IMR-90 (cell line): Measurements from ENCODE around the gene MZF1. TPM values are rescaled to one million over a fixed set of nuclear protein-coding genes. Genes with fewer than 3 reads are reported as not detected.
A peak's percentile ranks its signal among the peaks of the same experiment; 100 is the strongest.

ENCODE experiments used
- ATAC-seq: fragments of 200-7000 bp; cut with Tn5 transposase; 2 replicates; pipeline ENCODE4 v1.9.1; 2020; ENCODE audit warnings: low read depth, mild to moderate bottlenecking, moderate library complexity
- BruUV-seq: library from RNA; stranded (reverse); fragments of 400-500 nt; replicated peaks from 2 replicates; lab custom pipeline; 2021; lab: Mats Ljungman, UMichigan
- CTCF ChIA-PET: fragments of 300-600 bp; formaldehyde crosslinking; extraction: SDS; loops from one replicate; lab custom pipeline; 2021; ENCODE audit warnings: antibody characterized with exemption; lab: Yijun Ruan, JAX
- POLR2A ChIA-PET: fragments of 300-600 bp; sonication (Branson Sonifier 250); formaldehyde crosslinking; loops from one replicate; lab custom pipeline; 2022; ENCODE audit warnings: antibody characterized with exemption; ENCODE audit not compliant: unreplicated experiment; lab: Charles Lee
- DNase-seq: peaks from one replicate; pipeline ENCODE4 v3.0.0; 2013
- H2AFZ ChIP-seq: replicated peaks from 2 replicates; pipeline ENCODE3; 2013; ENCODE audit warnings: low read length, mild to moderate bottlenecking; ENCODE audit not compliant: poor library complexity
- H2AK5ac ChIP-seq: 2 replicates; pipeline ENCODE4 v1.6.1; 2013; ENCODE audit warnings: low read depth, low read length, inconsistent platforms
- H2AK9ac ChIP-seq: replicated peaks from 2 replicates; pipeline ENCODE3; 2013; ENCODE audit warnings: mild to moderate bottlenecking, low read depth, low read length, moderate library complexity; ENCODE audit not compliant: poor library complexity
- H2BK120ac ChIP-seq: 2 replicates; pipeline ENCODE4 v1.6.1; 2013; ENCODE audit warnings: low read depth, low read length, inconsistent platforms
- H2BK15ac ChIP-seq: 3 replicates; pipeline ENCODE4 v1.6.1; 2013; ENCODE audit warnings: low read depth, low read length, inconsistent platforms
- H2BK20ac ChIP-seq: 2 replicates; pipeline ENCODE4 v1.6.1; 2013; ENCODE audit warnings: low read depth, mild to moderate bottlenecking, inconsistent platforms, low read length, moderate library complexity
- H2BK5ac ChIP-seq: 2 replicates; pipeline ENCODE4 v1.6.1; 2013; ENCODE audit warnings: mild to moderate bottlenecking, low read depth, low read length, inconsistent platforms; ENCODE audit not compliant: poor library complexity, severe bottlenecking
- H3K14ac ChIP-seq: replicated peaks from 2 replicates; pipeline ENCODE4 v1.6.1; 2013; ENCODE audit warnings: low read depth, low read length, inconsistent platforms
- H3K18ac ChIP-seq: 2 replicates; pipeline ENCODE4 v1.6.1; 2013; ENCODE audit warnings: low read depth, low read length, control low read depth
- H3K23ac ChIP-seq: 2 replicates; pipeline ENCODE4 v1.6.1; 2013; ENCODE audit warnings: low read depth, low read length, inconsistent platforms
- H3K27ac ChIP-seq: 2 replicates; pipeline ENCODE4 v1.5.1; 2013; ENCODE audit warnings: mild to moderate bottlenecking, control low read depth, low read length; ENCODE audit not compliant: insufficient read depth
- H3K27me3 ChIP-seq: 2 replicates; pipeline ENCODE4 v1.6.1; 2013; ENCODE audit warnings: low read length; ENCODE audit not compliant: control insufficient read depth, insufficient read depth
- H3K36me3 ChIP-seq: 2 replicates; pipeline ENCODE4 v1.6.1; 2013; ENCODE audit warnings: low read length, mixed read lengths; ENCODE audit not compliant: control insufficient read depth, insufficient read depth
- H3K4ac ChIP-seq: 2 replicates; pipeline ENCODE4 v1.6.1; 2013; ENCODE audit warnings: low read depth, low read length, inconsistent platforms
- H3K4me1 ChIP-seq: 2 replicates; pipeline ENCODE4 v1.6.1; 2013; ENCODE audit warnings: low read length, mixed read lengths; ENCODE audit not compliant: control insufficient read depth, insufficient read depth
- H3K4me2 ChIP-seq: 2 replicates; pipeline ENCODE4 v1.6.1; 2013; ENCODE audit warnings: low read depth, mild to moderate bottlenecking, control low read depth, low read length, moderate library complexity
- H3K4me3 ChIP-seq: 2 replicates; pipeline ENCODE4 v1.5.1; 2013; ENCODE audit warnings: low read depth, mild to moderate bottlenecking, control low read depth, low read length, moderate library complexity; ENCODE audit not compliant: insufficient read depth
- H3K56ac ChIP-seq: 2 replicates; pipeline ENCODE4 v1.6.1; 2013; ENCODE audit warnings: low read length, inconsistent platforms; ENCODE audit not compliant: insufficient read depth; ENCODE audit errors: extremely low read depth
- H3K79me1 ChIP-seq, 2 experiments: 2 replicates each; pipeline ENCODE4 v1.6.1; 2013; ENCODE audit warnings: low read length in 2 of 2, inconsistent platforms in 1 of 2, low read depth in 1 of 2
- H3K9ac ChIP-seq: 2 replicates; pipeline ENCODE4 v1.6.1; 2013; ENCODE audit warnings: low read depth, low read length, control low read depth
- H3K9me1 ChIP-seq: 2 replicates; pipeline ENCODE4 v1.6.1; 2013; ENCODE audit warnings: low read length, inconsistent platforms; ENCODE audit not compliant: insufficient read depth
- H3K9me3 ChIP-seq: 2 replicates; pipeline ENCODE4 v1.6.1; 2013; ENCODE audit warnings: low read length; ENCODE audit not compliant: control insufficient read depth, insufficient read depth
- H4K20me1 ChIP-seq: 2 replicates; pipeline ENCODE4 v1.6.1; 2013; ENCODE audit warnings: low read length, inconsistent platforms; ENCODE audit not compliant: insufficient read depth
- H4K5ac ChIP-seq: 2 replicates; pipeline ENCODE4 v1.6.1; 2013; ENCODE audit warnings: mild to moderate bottlenecking, low read depth, low read length, control low read depth
- H4K8ac ChIP-seq, 2 experiments: 2 replicates each; pipeline ENCODE4 v1.6.1; 2013; ENCODE audit warnings: low read depth in 2 of 2, low read length in 2 of 2, control low read depth in 1 of 2, inconsistent platforms in 1 of 2
- H4K91ac ChIP-seq: 2 replicates; pipeline ENCODE4 v1.6.1; 2013; ENCODE audit warnings: low read depth, low read length, inconsistent platforms; ENCODE audit not compliant: insufficient read depth
- CEBPB ChIP-seq: IDR thresholded peaks from 2 replicates; pipeline ENCODE4 v1.6.1; 2012; ENCODE audit warnings: low read depth, low read length, improper control_type of control experiment
- CHD1 ChIP-seq: IDR thresholded peaks from 2 replicates; pipeline ENCODE4 v1.6.1; 2012; ENCODE audit warnings: low read depth, low read length, improper control_type of control experiment
- CTCF ChIP-seq: conservative IDR thresholded peaks from 2 replicates; pipeline ENCODE4 v1.5.1; 2012; ENCODE audit warnings: mild to moderate bottlenecking, low read depth, low read length, improper control_type of control experiment
- FOS ChIP-seq: fragments of 150-350 bp; IDR thresholded peaks from 2 replicates; pipeline ENCODE4 v1.6.1; 2016; ENCODE audit warnings: low read depth, low read length
- MAZ ChIP-seq: IDR thresholded peaks from 2 replicates; pipeline ENCODE4 v1.6.1; 2012; ENCODE audit warnings: low read depth, mild to moderate bottlenecking, low read length, improper control_type of control experiment, moderate library complexity, borderline replicate concordance
- NFE2L2 ChIP-seq: fragments of 150-350 bp; IDR thresholded peaks from 2 replicates; pipeline ENCODE4 v1.6.1; 2016; ENCODE audit warnings: low read depth, mild to moderate bottlenecking, low read length
- POLR2A ChIP-seq: IDR thresholded peaks from 2 replicates; pipeline ENCODE4 v1.6.1; 2012; ENCODE audit warnings: mild to moderate bottlenecking, low read depth, low read length
- RCOR1 ChIP-seq: IDR thresholded peaks from 2 replicates; pipeline ENCODE4 v1.6.1; 2012; ENCODE audit warnings: mild to moderate bottlenecking, low read length, improper control_type of control experiment; ENCODE audit not compliant: insufficient replicate concordance
- SMC3 ChIP-seq: fragments of 150-350 bp; IDR thresholded peaks from 2 replicates; pipeline ENCODE4 v1.6.1; 2016; ENCODE audit warnings: low read depth, mild to moderate bottlenecking, antibody characterized with exemption, low read length, moderate library complexity
- WGBS, 2 experiments: methylation state at CpG; one replicate each; pipeline versions ENCODE4 v1.1.5 to v1.1.7; 2013; ENCODE audit warnings: missing lambda C conversion rate in 2 of 2; ENCODE audit not compliant: insufficient read length in 1 of 2; ENCODE audit errors: extremely low coverage in 2 of 2; 5-methylcytosine and 5-hydroxymethylcytosine counted together
- dilution Hi-C: fragments of 300-500 bp; cut with HindIII; formaldehyde crosslinking; loops from one replicate; pipeline ENCODE4 v1.14.3; 2018; ENCODE audit warnings: low sequenced_read_pairs; ENCODE audit not compliant: unreplicated experiment
- in situ Hi-C: fragments of 300-500 bp; cut with MboI; formaldehyde crosslinking; loops from 3 replicates; pipeline ENCODE4 v1.14.3; 2019; ENCODE audit warnings: low sequenced_read_pairs, inconsistent platforms, mixed read lengths
- intact Hi-C: fragments of 100-400 bp; cut with micrococcal nuclease; formaldehyde crosslinking; loops from 2 replicates; pipeline ENCODE4 v1.10.0; 2022
- polyA plus RNA-seq, 3 experiments: library from polyadenylated mRNA; depleted of rRNA; stranded (reverse); fragments of >200 nt; gene quantifications; 2 replicates each; pipeline ENCODE4 v1.2.3, GENCODE V29; 2012; ENCODE audit warnings: low replicate concordance in 1 of 3
- total RNA-seq: library from RNA; depleted of rRNA; stranded (reverse); fragments of >200 nt; gene quantifications from 2 replicates; pipeline ENCODE4 v1.2.3, GENCODE V29; 2012

Gene MZF1
- total and polyA plus RNA-seq, 2 of the 4 experiments (the other 2 are of a cell fraction) = 3.4 to 15.0 TPM

- no peak for ATAC-seq
- Histone ChIP-seq H2BK120ac (no peak overlapping the region), H3K9me3 (no peaks in the 10 kb centered on the region), H3K9ac (no peak overlapping the region), H3K79me1 (peaks cover 27 to 91% of the 10 kb centered on the region in 2 experiments), H4K20me1 (peaks cover 70% of the 10 kb centered on the region), H3K4me1 (peaks cover 20% of the 10 kb centered on the region), H4K91ac (no peak overlapping the region), H2AK9ac (peak overlapping the region; percentile 70), H2AFZ (peak overlapping the region; percentile 45), H3K9me1 (peaks cover 28% of the 10 kb centered on the region), H3K36me3 (peaks cover 69% of the 10 kb centered on the region), H3K4me3 (no peak overlapping the region), H3K27ac (no peak overlapping the region), H2AK5ac (no peak overlapping the region), H4K8ac (no peak overlapping the region), H3K27me3 (no peaks in the 10 kb centered on the region), H3K4ac (no peak overlapping the region), H4K5ac (no peak overlapping the region), H2BK5ac (no peak overlapping the region), H2BK20ac (no peak overlapping the region), H3K23ac (no peak overlapping the region), H3K56ac (no peak overlapping the region), H3K4me2 (no peak overlapping the region), H2BK15ac (no peak overlapping the region), H3K14ac (no peak overlapping the region), H3K18ac (no peak overlapping the region)
- ChIA-PET CTCF (no interaction called here), POLR2A (no interaction called here)
- in situ Hi-C loops = no loop called here
- WGBS, 2 experiments = 100% methylated on average over 2 of the region's 11 CpGs; no CpG with 5 or more reads in 1 of the 2 experiments
- no peak for TF ChIP-seq RCOR1
- TF ChIP-seq CEBPB = no peak
- no peak for TF ChIP-seq CHD1
- TF ChIP-seq MAZ = no peak
- no peak for TF ChIP-seq CTCF
- no peak for TF ChIP-seq SMC3
- no peak for TF ChIP-seq POLR2A
- TF ChIP-seq FOS = no peak
- no peak for TF ChIP-seq NFE2L2
- DNase-seq = no peak
- BruUV-seq = no TSS peak
- dilution Hi-C loops = no loop called here
- intact Hi-C loops = no loop called here
Measured at GRCh38 chr19:58549664-58550361, 23.3 kb downstream of the MZF1 start.
